Muscle layer of duodenum (tissue), 2 donors: ENCODE data around the gene ESYT1.

Source experiments
- H3K27ac ChIP-seq: one replicate; pipeline ENCODE4 v1.7.0; 2013; ENCODE audit warnings: mild to moderate bottlenecking, low read length
- H3K27me3 ChIP-seq: one replicate; pipeline ENCODE4 v1.7.0; 2013; ENCODE audit warnings: low read depth, mild to moderate bottlenecking, control low read depth, low read length
- H3K36me3 ChIP-seq, 2 donors: one replicate each; pipeline ENCODE4 v1.7.0; 2013; ENCODE audit warnings: low read length in 2 of 2, control low read depth in 1 of 2, mild to moderate bottlenecking in 1 of 2; ENCODE audit not compliant: insufficient read depth in 2 of 2, control insufficient read depth in 1 of 2
- H3K4me1 ChIP-seq, 2 donors: one replicate each; pipeline ENCODE4 v1.7.0; 2013; ENCODE audit warnings: low read length in 2 of 2, mild to moderate bottlenecking in 2 of 2, control low read depth in 1 of 2, moderate library complexity in 1 of 2; ENCODE audit not compliant: insufficient read depth in 2 of 2, control insufficient read depth in 1 of 2
- H3K4me3 ChIP-seq, 2 donors: one replicate each; pipeline ENCODE4 v1.7.0; 2013; ENCODE audit warnings: low read length in 2 of 2, low read depth in 1 of 2, mild to moderate bottlenecking in 1 of 2
- H3K9me3 ChIP-seq, 2 donors: one replicate each; pipeline ENCODE4 v1.7.0; 2013; ENCODE audit warnings: low read length in 2 of 2, control low read depth in 1 of 2, mild to moderate bottlenecking in 1 of 2; ENCODE audit not compliant: control insufficient read depth in 1 of 2
- donor health status: healthy.

ESYT1 gene

GRCh38 chr12:56130876-56131275 lies 2.8 kb downstream of the ESYT1 start:
- Histone ChIP-seq H3K27ac (no peak overlapping the region), H3K9me3 (no peaks in the 10 kb centered on the region), H3K4me3 (no peak overlapping the region), H3K4me1 (peaks cover 17 to 28% of the 10 kb centered on the region in 2 donors), H3K27me3 (no peaks in the 10 kb centered on the region), H3K36me3 (peaks cover 39 to 45% of the 10 kb centered on the region in 2 donors)

- H3K9me3 ChIP-seq = no peaks in the 10 kb centered on the region
- peaks cover 65 to 82% of the 10 kb centered on the region in 2 donors for H3K36me3 ChIP-seq
- H3K4me3 ChIP-seq = no peak overlapping the region
- peaks cover 0 to 5% of the 10 kb centered on the region in 2 donors for H3K4me1 ChIP-seq
- H3K27me3 ChIP-seq = no peaks in the 10 kb centered on the region
- H3K27ac ChIP-seq = no peak overlapping the region
These were observed 6.8 kb downstream of the ESYT1 start for GRCh38 chr12:56134897-56135296.

- Histone ChIP-seq H3K36me3 (peaks cover 65 to 82% of the 10 kb centered on the region in 2 donors), H3K4me3 (no peak overlapping the region), H3K9me3 (no peaks in the 10 kb centered on the region), H3K27me3 (no peaks in the 10 kb centered on the region), H3K27ac (no peak overlapping the region), H3K4me1 (peaks cover 0 to 6% of the 10 kb centered on the region in 2 donors)
These were observed 9.9 kb downstream of the ESYT1 start for GRCh38 chr12:56137853-56138571.

- Histone ChIP-seq H3K36me3 (peaks cover 47 to 73% of the 10 kb centered on the region in 2 donors), H3K9me3 (no peaks in the 10 kb centered on the region), H3K27ac (no peak overlapping the region), H3K4me3 (no peak overlapping the region), H3K4me1 (peaks cover 0 to 19% of the 10 kb centered on the region in 2 donors), H3K27me3 (no peaks in the 10 kb centered on the region)
These were observed 14.1 kb downstream of the ESYT1 start for GRCh38 chr12:56141946-56142784.

GRCh38 chr12:56143217-56143616 lies 15.2 kb downstream of the ESYT1 start:
- Histone ChIP-seq H3K27me3 (no peaks in the 10 kb centered on the region), H3K27ac (no peak overlapping the region), H3K36me3 (peaks cover 37 to 63% of the 10 kb centered on the region in 2 donors), H3K9me3 (no peaks in the 10 kb centered on the region), H3K4me1 (peaks cover 0 to 21% of the 10 kb centered on the region in 2 donors), H3K4me3 (no peak overlapping the region)

GRCh38 chr12:56143870-56144269 lies 15.8 kb downstream of the ESYT1 start:
- Histone ChIP-seq H3K4me3 (no peak overlapping the region), H3K4me1 (peaks cover 0 to 21% of the 10 kb centered on the region in 2 donors), H3K9me3 (no peaks in the 10 kb centered on the region), H3K27ac (no peak overlapping the region), H3K27me3 (no peaks in the 10 kb centered on the region), H3K36me3 (peaks cover 30 to 56% of the 10 kb centered on the region in 2 donors)

GRCh38 chr12:56145217-56145616 lies 17.1 kb downstream of the ESYT1 start:
- peaks cover 0 to 21% of the 10 kb centered on the region in 2 donors for H3K4me1 ChIP-seq
- H3K27ac ChIP-seq = no peak overlapping the region
- H3K36me3 ChIP-seq = peaks cover 30 to 43% of the 10 kb centered on the region in 2 donors

GRCh38 chr12:56146492-56147460 lies 18.7 kb downstream of the ESYT1 start:
- H3K27me3 ChIP-seq = no peaks in the 10 kb centered on the region
- H3K27ac ChIP-seq = no peak overlapping the region
- no peak overlapping the region for H3K4me3 ChIP-seq
- no peaks in the 10 kb centered on the region for H3K9me3 ChIP-seq
- H3K4me1 ChIP-seq = peaks cover 6 to 29% of the 10 kb centered on the region in 2 donors
- peaks cover 21 to 34% of the 10 kb centered on the region in 2 donors for H3K36me3 ChIP-seq

More at GRCh38 chr12:56145217-56145616, 17.1 kb downstream of the ESYT1 start:
- Histone ChIP-seq H3K4me3 (no peak overlapping the region), H3K9me3 (no peaks in the 10 kb centered on the region), H3K27me3 (no peaks in the 10 kb centered on the region)

GRCh38 chr12:56150563-56150962 lies 22.5 kb downstream of the ESYT1 start:
- Histone ChIP-seq H3K36me3 (no peaks in the 10 kb centered on the region), H3K4me3 (no peak overlapping the region), H3K27me3 (no peaks in the 10 kb centered on the region), H3K9me3 (no peaks in the 10 kb centered on the region), H3K4me1 (peaks cover 16 to 31% of the 10 kb centered on the region in 2 donors), H3K27ac (no peak overlapping the region)

- Histone ChIP-seq H3K27ac (peak overlapping the region; percentile 93), H3K9me3 (no peaks in the 10 kb centered on the region)
These were observed 23.6 kb downstream of the ESYT1 start for GRCh38 chr12:56151672-56152131.

More at GRCh38 chr12:56151672-56152131, 23.6 kb downstream of the ESYT1 start:
- peaks cover 16 to 26% of the 10 kb centered on the region in 2 donors for H3K4me1 ChIP-seq
- H3K4me3 ChIP-seq = peak overlapping the region; percentile 69 to 75
- no peaks in the 10 kb centered on the region for H3K27me3 ChIP-seq
- no peaks in the 10 kb centered on the region for H3K36me3 ChIP-seq
